ENCODE data around the gene DLX3.

DNA sequence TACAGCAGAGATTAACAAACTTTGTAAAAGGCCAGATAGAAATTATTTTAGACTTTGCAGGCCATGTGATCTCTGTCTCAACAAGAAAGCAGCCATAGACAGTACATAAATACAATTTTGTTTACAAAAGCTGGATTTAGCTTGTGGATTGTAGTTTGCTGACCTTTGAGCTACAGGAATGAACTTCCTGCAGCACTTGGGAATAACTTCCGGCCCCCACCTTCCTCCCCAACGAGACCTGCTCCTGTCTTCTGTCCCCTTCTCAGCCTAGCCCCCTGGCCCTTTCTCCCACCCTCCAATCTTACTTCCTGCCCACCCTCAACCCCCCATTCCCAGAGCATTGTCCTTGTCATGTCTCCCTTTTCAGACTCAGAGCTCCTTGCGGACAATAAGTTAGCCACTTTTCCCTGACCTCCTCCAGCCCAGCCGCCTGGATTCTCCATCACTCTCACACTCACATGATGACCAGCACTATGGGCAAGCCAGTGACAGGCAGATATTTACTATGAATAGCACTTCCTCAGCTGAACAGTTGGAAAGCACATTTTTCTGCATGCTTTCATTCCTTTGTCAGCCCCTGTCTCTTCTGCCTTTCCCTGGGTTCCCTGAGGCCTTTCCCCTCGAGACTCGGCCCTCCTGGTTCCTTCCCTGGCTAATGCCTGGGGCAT, 27.6 kb upstream of the DLX3 start:
- TF ChIP-seq, protein P1, sequence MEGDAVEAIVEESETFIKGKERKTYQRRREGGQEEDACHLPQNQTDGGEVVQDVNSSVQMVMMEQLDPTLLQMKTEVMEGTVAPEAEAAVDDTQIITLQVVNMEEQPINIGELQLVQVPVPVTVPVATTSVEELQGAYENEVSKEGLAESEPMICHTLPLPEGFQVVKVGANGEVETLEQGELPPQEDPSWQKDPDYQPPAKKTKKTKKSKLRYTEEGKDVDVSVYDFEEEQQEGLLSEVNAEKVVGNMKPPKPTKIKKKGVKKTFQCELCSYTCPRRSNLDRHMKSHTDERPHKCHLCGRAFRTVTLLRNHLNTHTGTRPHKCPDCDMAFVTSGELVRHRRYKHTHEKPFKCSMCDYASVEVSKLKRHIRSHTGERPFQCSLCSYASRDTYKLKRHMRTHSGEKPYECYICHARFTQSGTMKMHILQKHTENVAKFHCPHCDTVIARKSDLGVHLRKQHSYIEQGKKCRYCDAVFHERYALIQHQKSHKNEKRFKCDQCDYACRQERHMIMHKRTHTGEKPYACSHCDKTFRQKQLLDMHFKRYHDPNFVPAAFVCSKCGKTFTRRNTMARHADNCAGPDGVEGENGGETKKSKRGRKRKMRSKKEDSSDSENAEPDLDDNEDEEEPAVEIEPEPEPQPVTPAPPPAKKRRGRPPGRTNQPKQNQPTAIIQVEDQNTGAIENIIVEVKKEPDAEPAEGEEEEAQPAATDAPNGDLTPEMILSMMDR (IDR thresholded peaks at IDR 0.05) = no peak
- no peak for TF ChIP-seq POLR2A (IDR thresholded peaks at IDR 0.05)

All from uterus (tissue), 2 donors.